Stimulated activated CD8-positive, alpha-beta memory T cell treated with anti-CD3 and anti-CD28 coated beads, Interleukin-4, amount 100 ng/mL, for 4 hours (primary cell): ENCODE results near the gene ITGAD.
"Not testable (repeated sequence)": the region's sequence is repeated elsewhere in the genome, so short reads cannot be mapped to it uniquely, and the experiment has no call there.

Source experiments
- DNase-seq, 2 donors: peaks; one replicate each; pipeline ENCODE4 v3.0.0-alpha.2; 2020; ENCODE audit warnings: low read depth in 2 of 2, low spot score in 1 of 2

ITGAD gene

GRCh38 chr16:31429314-31429713 lies 36.2 kb downstream of the ITGAD start:
- DNase-seq: no peak

GRCh38 chr16:31429796-31430195 lies 36.7 kb downstream of the ITGAD start:
- DNase-seq: no peak

GRCh38 chr16:31430380-31431052 lies 37.4 kb downstream of the ITGAD start:
- no peak for DNase-seq

GRCh38 chr16:31435341-31436220 lies 42.4 kb downstream of the ITGAD start:
- no peak for DNase-seq

GRCh38 chr16:31436221-31437045 lies 43.3 kb downstream of the ITGAD start:
- DNase-seq: no peak

GRCh38 chr16:31438414-31438813 lies 45.3 kb downstream of the ITGAD start:
- DNase-seq: no peak

- DNase-seq: not testable (repeated sequence)
These were observed 45.9 kb downstream of the ITGAD start for GRCh38 chr16:31439023-31439422.

- no peak for DNase-seq
These were observed 46.4 kb downstream of the ITGAD start for GRCh38 chr16:31439519-31439918.

- no peak for DNase-seq
These were observed 47.5 kb downstream of the ITGAD start for GRCh38 chr16:31440516-31441184.

- DNase-seq: no peak
These were observed 48.8 kb downstream of the ITGAD start for GRCh38 chr16:31441956-31442355.

- not testable (repeated sequence) for DNase-seq
These were observed 52.8 kb downstream of the ITGAD start for GRCh38 chr16:31445931-31446330.

GRCh38 chr16:31451201-31451600 lies 58.1 kb downstream of the ITGAD start:
- DNase-seq: no peak

- DNase-seq: no peak
These were observed 58.7 kb downstream of the ITGAD start for GRCh38 chr16:31451681-31452351.

- DNase-seq: no peak
These were observed 59.5 kb downstream of the ITGAD start for GRCh38 chr16:31452631-31453106.

- no peak for DNase-seq
These were observed 60.4 kb downstream of the ITGAD start for GRCh38 chr16:31453255-31454204.

- no peak for DNase-seq
These were observed 62.6 kb downstream of the ITGAD start for GRCh38 chr16:31455601-31456314.

- DNase-seq: no peak
These were observed 63.8 kb downstream of the ITGAD start for GRCh38 chr16:31456988-31457360.

- DNase-seq: peak; percentile 28 to 34
These were observed 65.1 kb downstream of the ITGAD start for GRCh38 chr16:31458073-31458843.
